Smooth muscle cell (in vitro differentiated cells): ENCODE results near the gene CNDP2. TPM values are rescaled to one million over a fixed set of nuclear protein-coding genes. Genes with fewer than 3 reads are reported as not detected.

Experiments used
- DNase-seq: peaks from one replicate; lab custom pipeline; 2025; ENCODE audit not compliant: unreplicated experiment; lab: John Stamatoyannopoulos, UW
- H2AFZ ChIP-seq: fragments of 200-600 bp; sonication (generic); 2 replicates; pipeline ENCODE4 v1.6.0; 2016; ENCODE audit warnings: antibody characterized with exemption, low read depth, mild to moderate bottlenecking
- H3F3A ChIP-seq: fragments of 200-600 bp; sonication (generic); 2 replicates; pipeline ENCODE4 v1.6.0; 2017; ENCODE audit warnings: antibody characterized with exemption, low read depth
- H3K27ac ChIP-seq: fragments of 200-600 bp; sonication (generic); 2 replicates; pipeline ENCODE4 v1.5.1; 2016; ENCODE audit warnings: low read depth, mild to moderate bottlenecking
- H3K27me3 ChIP-seq: fragments of 200-600 bp; sonication (generic); 2 replicates; pipeline ENCODE4 v1.6.1; 2016; ENCODE audit warnings: low read depth, mild to moderate bottlenecking
- H3K36me3 ChIP-seq: fragments of 200-600 bp; sonication (generic); 2 replicates; pipeline ENCODE4 v1.5.1; 2016; ENCODE audit warnings: low read depth
- H3K4me1 ChIP-seq: fragments of 200-600 bp; sonication (generic); 2 replicates; pipeline ENCODE4 v1.5.1; 2016; ENCODE audit warnings: low read depth
- H3K4me2 ChIP-seq: fragments of 200-600 bp; sonication (generic); 2 replicates; pipeline ENCODE4 v1.6.0; 2016; ENCODE audit warnings: mild to moderate bottlenecking
- H3K4me3 ChIP-seq: fragments of 200-600 bp; sonication (generic); 2 replicates; pipeline ENCODE4 v1.5.1; 2016; ENCODE audit warnings: mild to moderate bottlenecking
- H3K79me2 ChIP-seq: fragments of 200-600 bp; sonication (generic); 2 replicates; pipeline ENCODE4 v1.6.0; 2016; ENCODE audit warnings: low read depth, mild to moderate bottlenecking
- H3K9ac ChIP-seq: fragments of 200-600 bp; sonication (generic); 2 replicates; pipeline ENCODE4 v1.6.0; 2016; ENCODE audit warnings: low read depth
- H3K9me3 ChIP-seq: fragments of 200-600 bp; sonication (generic); replicated peaks from 2 replicates; pipeline ENCODE4 v1.5.1; 2016; ENCODE audit warnings: low read depth
- H4K20me1 ChIP-seq: fragments of 200-600 bp; sonication (generic); 2 replicates; pipeline ENCODE4 v1.6.0; 2016; ENCODE audit warnings: low read depth
- WGBS: methylation state at CpG from one replicate; pipeline ENCODE4 v1.1.7; 2016; ENCODE audit warnings: low lambda C conversion rate; 5-methylcytosine and 5-hydroxymethylcytosine counted together
- polyA plus RNA-seq: library from polyadenylated mRNA; unstranded; fragments of >200 nt; fragmentation: Nextera tagmentation; extraction: Ambion mirVana; gene quantifications from 2 replicates; pipeline ENCODE4 v1.2.1, GENCODE V29; 2016
- total RNA-seq: library from RNA; depleted of rRNA; stranded (reverse); fragments of >200 nt; gene quantifications from 2 replicates; pipeline ENCODE4 v1.2.3, GENCODE V29; 2014
- TF ChIP-seq, protein P1 (sequence below): fragments of 200-600 bp; sonication (generic); IDR thresholded peaks from 2 replicates; pipeline ENCODE4 v1.5.1; 2017; ENCODE audit warnings: borderline replicate concordance, mild to moderate bottlenecking, antibody characterized with exemption; ENCODE audit not compliant: insufficient read depth, poor library complexity, severe bottlenecking

Gene CNDP2
- total and polyA plus RNA-seq, 2 experiments from 2014 or later, result 48.0 to 64.1 TPM

DNA sequence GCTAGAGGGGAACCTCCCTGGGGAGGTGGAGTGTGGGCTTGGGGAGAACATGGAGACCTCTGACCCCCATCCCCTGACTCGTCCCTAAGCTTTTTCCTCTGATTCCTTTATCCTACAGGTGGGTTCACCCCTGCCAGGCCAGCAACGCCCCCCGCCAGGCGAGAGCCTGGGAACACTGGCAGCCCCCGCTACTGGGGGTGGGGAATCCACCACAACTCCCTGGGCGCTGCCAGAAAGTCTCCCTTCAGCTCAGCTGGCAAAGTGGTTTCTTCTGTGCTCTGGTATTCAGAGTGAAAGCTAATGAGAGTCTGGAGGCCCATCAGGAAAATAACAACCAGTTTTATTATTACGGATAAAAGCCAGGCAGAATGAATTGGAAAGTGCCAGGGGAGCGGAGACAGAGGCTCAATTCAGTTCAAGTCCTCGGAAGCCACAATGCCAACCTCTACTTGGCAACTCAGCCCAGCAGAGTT is 41.8 kb upstream of the CNDP2 start:
- TF ChIP-seq, protein P1, sequence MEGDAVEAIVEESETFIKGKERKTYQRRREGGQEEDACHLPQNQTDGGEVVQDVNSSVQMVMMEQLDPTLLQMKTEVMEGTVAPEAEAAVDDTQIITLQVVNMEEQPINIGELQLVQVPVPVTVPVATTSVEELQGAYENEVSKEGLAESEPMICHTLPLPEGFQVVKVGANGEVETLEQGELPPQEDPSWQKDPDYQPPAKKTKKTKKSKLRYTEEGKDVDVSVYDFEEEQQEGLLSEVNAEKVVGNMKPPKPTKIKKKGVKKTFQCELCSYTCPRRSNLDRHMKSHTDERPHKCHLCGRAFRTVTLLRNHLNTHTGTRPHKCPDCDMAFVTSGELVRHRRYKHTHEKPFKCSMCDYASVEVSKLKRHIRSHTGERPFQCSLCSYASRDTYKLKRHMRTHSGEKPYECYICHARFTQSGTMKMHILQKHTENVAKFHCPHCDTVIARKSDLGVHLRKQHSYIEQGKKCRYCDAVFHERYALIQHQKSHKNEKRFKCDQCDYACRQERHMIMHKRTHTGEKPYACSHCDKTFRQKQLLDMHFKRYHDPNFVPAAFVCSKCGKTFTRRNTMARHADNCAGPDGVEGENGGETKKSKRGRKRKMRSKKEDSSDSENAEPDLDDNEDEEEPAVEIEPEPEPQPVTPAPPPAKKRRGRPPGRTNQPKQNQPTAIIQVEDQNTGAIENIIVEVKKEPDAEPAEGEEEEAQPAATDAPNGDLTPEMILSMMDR, result no peak
- H3K36me3 ChIP-seq, result no peaks in the 10 kb centered on the region
- H4K20me1 ChIP-seq, result no peaks in the 10 kb centered on the region
- peaks cover 48% of the 10 kb centered on the region for H3K27me3 ChIP-seq
- whole genome bisulfite sequencing, result 92% methylated on average over 9 of the region's 9 CpGs
- no peaks in the 10 kb centered on the region for H3K79me2 ChIP-seq
- DNase-seq, result no peak
- H3K9ac ChIP-seq, result no peak overlapping the region
- no peak overlapping the region for H3K4me2 ChIP-seq
- H3K27ac ChIP-seq, result no peak overlapping the region
- H2AFZ ChIP-seq, result no peak overlapping the region
- H3K4me3 ChIP-seq, result no peak overlapping the region
- peaks cover 30% of the 10 kb centered on the region for H3K4me1 ChIP-seq
- no peaks in the 10 kb centered on the region for H3F3A ChIP-seq
- H3K9me3 ChIP-seq, result no peaks in the 10 kb centered on the region

DNA sequence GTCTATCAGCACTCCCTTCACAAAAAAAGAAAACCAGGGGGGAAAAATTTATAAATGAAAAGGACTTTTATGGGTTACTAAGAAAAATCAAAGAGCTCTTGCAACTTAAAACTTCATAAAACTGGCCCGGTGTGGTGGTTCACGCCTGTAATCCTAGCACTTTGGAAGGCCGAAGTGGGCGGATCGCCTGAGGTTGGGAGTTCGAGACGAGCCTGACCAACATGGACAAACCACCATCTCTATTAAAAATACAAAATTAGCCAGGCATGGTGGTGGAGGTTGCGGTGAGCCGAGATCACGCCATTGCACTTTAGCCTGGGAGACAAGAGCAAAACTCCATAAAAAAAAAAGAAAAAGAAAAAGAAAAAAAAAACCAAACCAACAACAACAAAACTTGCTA is 40.8 kb upstream of the CNDP2 start:
- no peak overlapping the region for H3K27ac ChIP-seq
- no peaks in the 10 kb centered on the region for H3K79me2 ChIP-seq
- TF ChIP-seq, protein P1, result no peak
- H3K9ac ChIP-seq, result no peak overlapping the region
- H4K20me1 ChIP-seq, result no peaks in the 10 kb centered on the region
- H3K36me3 ChIP-seq, result no peaks in the 10 kb centered on the region
- WGBS, result 94% methylated on average over 10 of the region's 10 CpGs
- DNase-seq, result no peak
- H3K4me1 ChIP-seq, result peaks cover 30% of the 10 kb centered on the region
- no peaks in the 10 kb centered on the region for H3K9me3 ChIP-seq
- H3K27me3 ChIP-seq, result peaks cover 59% of the 10 kb centered on the region
- H2AFZ ChIP-seq, result no peak overlapping the region
- H3K4me2 ChIP-seq, result no peak overlapping the region
- H3F3A ChIP-seq, result no peaks in the 10 kb centered on the region
- no peak overlapping the region for H3K4me3 ChIP-seq

DNA sequence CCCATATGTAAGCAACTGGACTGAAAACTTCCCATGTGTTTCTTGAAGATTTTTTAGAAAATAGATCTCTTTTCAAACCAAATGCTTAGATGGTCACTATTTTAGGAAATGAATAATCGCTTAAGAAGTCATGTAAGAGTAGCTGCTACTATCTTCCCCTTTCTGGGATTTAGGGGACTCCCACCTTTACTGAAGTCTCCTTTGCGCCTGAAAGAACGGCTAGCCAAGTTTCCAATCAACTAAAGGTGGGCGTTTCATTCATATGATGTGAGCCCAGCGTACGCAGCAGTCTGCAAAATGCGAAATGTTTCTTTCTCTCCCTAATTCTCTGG is 40.2 kb upstream of the CNDP2 start:
- no peaks in the 10 kb centered on the region for H4K20me1 ChIP-seq
- H3K4me2 ChIP-seq, result peak overlapping the region; percentile 86
- peak overlapping the region; percentile 44 for H3K4me3 ChIP-seq
- H2AFZ ChIP-seq, result no peak overlapping the region
- H3F3A ChIP-seq, result no peaks in the 10 kb centered on the region
- H3K79me2 ChIP-seq, result no peaks in the 10 kb centered on the region
- H3K4me1 ChIP-seq, result peaks cover 30% of the 10 kb centered on the region
- no peaks in the 10 kb centered on the region for H3K36me3 ChIP-seq
- DNase-seq, result no peak
- no peak overlapping the region for H3K9ac ChIP-seq
- TF ChIP-seq, protein P1, result no peak
- WGBS, result 15% methylated on average over 7 of the region's 7 CpGs
- H3K27ac ChIP-seq, result no peak overlapping the region
- no peaks in the 10 kb centered on the region for H3K9me3 ChIP-seq
- peaks cover 61% of the 10 kb centered on the region for H3K27me3 ChIP-seq

DNA sequence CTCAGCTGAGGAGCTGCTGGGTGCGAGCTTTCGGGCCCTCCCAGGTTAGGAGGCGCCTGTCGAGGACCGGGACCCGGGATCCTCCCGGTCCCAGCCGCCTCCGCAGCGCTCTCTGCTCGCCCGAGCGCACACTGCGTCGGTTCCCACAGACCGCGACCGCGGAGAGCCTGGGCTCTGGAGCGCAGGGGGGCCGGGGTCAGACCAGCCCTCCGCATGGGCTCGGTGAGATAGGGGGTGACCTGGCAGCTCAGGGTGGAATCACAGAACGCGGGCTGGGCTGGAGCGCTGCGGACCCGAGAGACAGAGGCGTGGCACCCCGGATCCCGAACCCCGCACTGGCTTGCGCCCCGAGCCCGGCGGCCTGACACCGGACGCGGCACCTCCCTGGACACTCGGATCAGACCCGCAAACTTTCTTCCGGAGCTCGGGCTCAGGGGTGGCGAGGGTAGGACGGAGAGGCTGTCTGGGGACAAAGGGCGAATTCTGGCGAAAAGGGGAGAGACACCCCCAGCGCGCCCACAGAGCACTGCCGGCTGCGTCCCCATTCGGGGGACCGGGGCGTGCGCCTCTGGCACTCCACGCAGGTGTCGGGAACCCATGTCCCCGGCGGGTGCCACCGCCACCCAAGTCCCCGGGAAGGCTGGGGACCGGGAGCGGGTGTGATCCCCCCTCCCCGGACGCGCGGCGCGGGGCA is 39.7 kb upstream of the CNDP2 start:
- no peak overlapping the region for H3K27ac ChIP-seq
- no peaks in the 10 kb centered on the region for H3K9me3 ChIP-seq
- peak overlapping the region; percentile 44 for H3K4me3 ChIP-seq
- TF ChIP-seq, protein P1, result no peak
- no peaks in the 10 kb centered on the region for H3K79me2 ChIP-seq
- H3K36me3 ChIP-seq, result no peaks in the 10 kb centered on the region
- no peaks in the 10 kb centered on the region for H3F3A ChIP-seq
- no peak overlapping the region for H3K9ac ChIP-seq
- no peak for DNase-seq
- H3K27me3 ChIP-seq, result peaks cover 61% of the 10 kb centered on the region
- peak overlapping the region; percentile 86 for H3K4me2 ChIP-seq
- peaks cover 30% of the 10 kb centered on the region for H3K4me1 ChIP-seq
- no peaks in the 10 kb centered on the region for H4K20me1 ChIP-seq
- WGBS, result 2% methylated on average over 66 of the region's 69 CpGs
- H2AFZ ChIP-seq, result no peak overlapping the region
